ENCODE results near the gene GNPTG.

DNA sequence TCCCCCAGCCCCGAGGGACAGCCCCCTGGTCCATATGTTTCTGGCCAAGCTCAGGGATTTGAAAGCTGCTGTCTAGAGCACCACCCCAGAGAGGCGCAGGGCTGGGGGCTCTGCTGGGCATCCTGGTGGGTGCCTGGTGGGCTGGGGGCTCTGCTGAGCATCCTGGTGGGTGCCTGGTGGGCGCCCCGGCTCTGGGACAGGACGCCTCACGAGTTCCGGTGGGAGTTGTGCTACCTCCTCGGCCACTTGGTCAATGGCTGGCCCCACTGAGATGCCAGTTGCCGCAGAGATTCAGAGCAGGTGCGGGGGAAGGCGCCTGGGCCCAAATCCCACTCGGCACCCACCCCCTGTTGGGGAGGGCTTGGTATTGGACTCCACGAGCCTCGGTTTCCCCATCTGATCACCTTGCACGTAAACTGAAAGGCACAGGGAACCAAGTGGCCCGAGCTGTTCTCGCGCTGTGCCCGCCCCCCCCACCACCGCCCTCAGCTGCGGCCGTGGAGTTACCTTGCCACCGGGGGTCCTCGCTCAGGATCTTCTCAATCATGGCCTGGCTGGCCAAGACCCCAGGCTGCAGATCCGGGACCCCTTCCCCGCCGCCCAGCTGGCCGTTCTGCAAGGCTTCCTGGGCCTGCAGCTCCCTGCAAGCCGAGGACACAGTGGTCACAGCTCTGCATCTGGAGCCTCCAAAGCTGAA, 49.5 kb downstream of the GNPTG start:
- TF ChIP-seq EP300 (IDR thresholded peaks at IDR 0.05), result no peak
- TF ChIP-seq, protein P1, sequence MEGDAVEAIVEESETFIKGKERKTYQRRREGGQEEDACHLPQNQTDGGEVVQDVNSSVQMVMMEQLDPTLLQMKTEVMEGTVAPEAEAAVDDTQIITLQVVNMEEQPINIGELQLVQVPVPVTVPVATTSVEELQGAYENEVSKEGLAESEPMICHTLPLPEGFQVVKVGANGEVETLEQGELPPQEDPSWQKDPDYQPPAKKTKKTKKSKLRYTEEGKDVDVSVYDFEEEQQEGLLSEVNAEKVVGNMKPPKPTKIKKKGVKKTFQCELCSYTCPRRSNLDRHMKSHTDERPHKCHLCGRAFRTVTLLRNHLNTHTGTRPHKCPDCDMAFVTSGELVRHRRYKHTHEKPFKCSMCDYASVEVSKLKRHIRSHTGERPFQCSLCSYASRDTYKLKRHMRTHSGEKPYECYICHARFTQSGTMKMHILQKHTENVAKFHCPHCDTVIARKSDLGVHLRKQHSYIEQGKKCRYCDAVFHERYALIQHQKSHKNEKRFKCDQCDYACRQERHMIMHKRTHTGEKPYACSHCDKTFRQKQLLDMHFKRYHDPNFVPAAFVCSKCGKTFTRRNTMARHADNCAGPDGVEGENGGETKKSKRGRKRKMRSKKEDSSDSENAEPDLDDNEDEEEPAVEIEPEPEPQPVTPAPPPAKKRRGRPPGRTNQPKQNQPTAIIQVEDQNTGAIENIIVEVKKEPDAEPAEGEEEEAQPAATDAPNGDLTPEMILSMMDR (IDR thresholded peaks at IDR 0.05), result no peak
- no peak for TF ChIP-seq POLR2AphosphoS5 (IDR thresholded peaks at IDR 0.05)
- TF ChIP-seq POLR2A (IDR thresholded peaks at IDR 0.05), result no peak
